ENCODE data around the gene ADAMTSL1.

- TF ChIP-seq FOSL1 (IDR thresholded peaks at IDR 0.05; ENCODE audit: insufficient read depth, low read depth, low read length), result no peak
- no peak for TF ChIP-seq CTCF (IDR thresholded peaks at IDR 0.05; ENCODE audit: control extremely low read depth in 1 of 3, insufficient read depth in 1 of 3, low read depth in 1 of 3, low read length in 3 of 3)
- TF ChIP-seq EZH2 (IDR thresholded peaks at IDR 0.05; ENCODE audit: low read depth, low read length, severe bottlenecking), result no peak
- TF ChIP-seq CHD1 (IDR thresholded peaks at IDR 0.05; ENCODE audit: low read depth, low read length), result no peak
- no peak for TF ChIP-seq POLR2AphosphoS5 (IDR thresholded peaks at IDR 0.05; ENCODE audit: low read depth, low read length)
- TF ChIP-seq RFX5 (IDR thresholded peaks at IDR 0.05; ENCODE audit: borderline replicate concordance, low read depth, low read length), result no peak
- no peak for TF ChIP-seq GABPA (IDR thresholded peaks at IDR 0.05; ENCODE audit: borderline replicate concordance, insufficient read depth, low read length)
- no peak for TF ChIP-seq POLR2A (IDR thresholded peaks at IDR 0.05; ENCODE audit: control extremely low read depth in 1 of 2, low read depth in 2 of 2, low read length in 2 of 2)
- TF ChIP-seq YY1 (IDR thresholded peaks at IDR 0.05; ENCODE audit: low read depth, low read length), result no peak
- no peak for TF ChIP-seq MAX (IDR thresholded peaks at IDR 0.05)
- no peak for TF ChIP-seq RXRA (IDR thresholded peaks at IDR 0.05; ENCODE audit: insufficient read depth, low read depth, low read length)
- TF ChIP-seq TEAD4 (IDR thresholded peaks at IDR 0.05; ENCODE audit: low read depth, low read length), result no peak
Observed at GRCh38 chr9:18747595-18747994, 273.6 kb downstream of the ADAMTSL1 start.

Measured in H1 (cell line).